ENCODE results near the gene SPTBN5.

The SPTBN5 gene

DNA sequence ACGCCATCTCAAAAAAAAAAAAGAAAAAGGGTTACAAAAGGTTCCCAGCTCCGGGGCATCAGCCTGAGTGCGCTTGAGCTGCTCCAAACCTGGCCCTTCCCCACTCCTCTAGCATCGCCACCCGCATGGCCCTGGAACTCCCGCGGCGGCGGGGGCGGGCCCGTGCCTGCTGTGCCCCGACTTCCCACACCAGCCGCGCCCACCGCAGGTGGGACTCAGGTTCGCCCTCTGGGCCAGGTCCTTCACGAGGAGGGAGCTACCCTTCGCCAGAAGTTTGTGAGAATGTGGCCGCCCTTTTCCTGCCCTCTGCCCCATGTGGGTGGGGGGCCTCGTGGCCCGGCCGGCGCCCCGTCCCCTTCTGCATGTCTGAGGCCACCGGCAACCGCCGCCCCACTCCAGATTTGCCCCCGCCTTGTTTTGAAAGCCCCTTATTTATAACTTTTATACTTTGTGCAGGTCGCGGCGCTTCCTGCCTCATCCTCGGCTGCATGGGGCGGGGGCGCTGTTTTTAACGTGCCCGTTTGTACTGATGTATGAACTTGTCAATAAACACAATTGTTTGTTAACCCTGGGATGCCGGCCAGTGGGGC, 66.5 kb downstream of the SPTBN5 start:
- no peaks in the 10 kb centered on the region for H3K9me3 ChIP-seq (ENCODE audit: control insufficient read depth, insufficient read depth, low read length)
- no peak overlapping the region for H3K27ac ChIP-seq (ENCODE audit: low read depth, low read length)
- no peaks in the 10 kb centered on the region for H3K9me2 ChIP-seq (replicated peaks; ENCODE audit: control insufficient read depth, low read length)
- no peaks in the 10 kb centered on the region; the same call in 1 of the 2 replicates for H3K79me2 ChIP-seq (ENCODE audit: control insufficient read depth, low read length)
- TF ChIP-seq, protein P1, sequence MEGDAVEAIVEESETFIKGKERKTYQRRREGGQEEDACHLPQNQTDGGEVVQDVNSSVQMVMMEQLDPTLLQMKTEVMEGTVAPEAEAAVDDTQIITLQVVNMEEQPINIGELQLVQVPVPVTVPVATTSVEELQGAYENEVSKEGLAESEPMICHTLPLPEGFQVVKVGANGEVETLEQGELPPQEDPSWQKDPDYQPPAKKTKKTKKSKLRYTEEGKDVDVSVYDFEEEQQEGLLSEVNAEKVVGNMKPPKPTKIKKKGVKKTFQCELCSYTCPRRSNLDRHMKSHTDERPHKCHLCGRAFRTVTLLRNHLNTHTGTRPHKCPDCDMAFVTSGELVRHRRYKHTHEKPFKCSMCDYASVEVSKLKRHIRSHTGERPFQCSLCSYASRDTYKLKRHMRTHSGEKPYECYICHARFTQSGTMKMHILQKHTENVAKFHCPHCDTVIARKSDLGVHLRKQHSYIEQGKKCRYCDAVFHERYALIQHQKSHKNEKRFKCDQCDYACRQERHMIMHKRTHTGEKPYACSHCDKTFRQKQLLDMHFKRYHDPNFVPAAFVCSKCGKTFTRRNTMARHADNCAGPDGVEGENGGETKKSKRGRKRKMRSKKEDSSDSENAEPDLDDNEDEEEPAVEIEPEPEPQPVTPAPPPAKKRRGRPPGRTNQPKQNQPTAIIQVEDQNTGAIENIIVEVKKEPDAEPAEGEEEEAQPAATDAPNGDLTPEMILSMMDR (IDR thresholded peaks at IDR 0.05; ENCODE audit: low read depth, low read length, poor library complexity, severe bottlenecking) = peak; percentile 19
- TF ChIP-seq EZH2phosphoT487 (IDR thresholded peaks at IDR 0.05; ENCODE audit: borderline replicate concordance, low read length) = no peak
- peak overlapping the region; percentile 92 for H3K4me3 ChIP-seq (ENCODE audit: low read length)
- H3K4me2 ChIP-seq (ENCODE audit: low read length) = peak overlapping the region; percentile 89
- no peaks in the 10 kb centered on the region for H3K27me3 ChIP-seq (ENCODE audit: control insufficient read depth, low read length)
- H3F3A ChIP-seq (ENCODE audit: control insufficient read depth, insufficient read depth) = no peaks in the 10 kb centered on the region
- H4K20me1 ChIP-seq (ENCODE audit: control insufficient read depth, insufficient read depth, low read depth, low read length) = no peaks in the 10 kb centered on the region
- H3K4me1 ChIP-seq (ENCODE audit: control insufficient read depth, low read length) = peaks cover 15% of the 10 kb centered on the region
- peaks cover 2% of the 10 kb centered on the region; the same call in 1 of the 2 replicates for H3K36me3 ChIP-seq (ENCODE audit: control insufficient read depth, low read length)

GRCh38 chr15:41825572-41826535, 68.0 kb downstream of the SPTBN5 start:
- Histone ChIP-seq H3K27ac (ENCODE audit: low read depth, low read length) (no peak overlapping the region), H3K4me1 (ENCODE audit: control insufficient read depth, low read length) (peaks cover 15% of the 10 kb centered on the region), H4K20me1 (ENCODE audit: control insufficient read depth, insufficient read depth, low read depth, low read length) (no peaks in the 10 kb centered on the region), H3F3A (ENCODE audit: control insufficient read depth, insufficient read depth) (no peaks in the 10 kb centered on the region), H3K4me2 (ENCODE audit: low read length) (no peak overlapping the region), H3K79me2 (ENCODE audit: control insufficient read depth, low read length) (no peaks in the 10 kb centered on the region; the same call in 1 of the 2 replicates), H3K36me3 (ENCODE audit: control insufficient read depth, low read length) (no peaks in the 10 kb centered on the region), H3K4me3 (ENCODE audit: low read length) (no peak overlapping the region), H3K9me3 (ENCODE audit: control insufficient read depth, insufficient read depth, low read length) (no peaks in the 10 kb centered on the region), H3K27me3 (ENCODE audit: control insufficient read depth, low read length) (no peaks in the 10 kb centered on the region), H3K9me2 (replicated peaks; ENCODE audit: control insufficient read depth, low read length) (no peaks in the 10 kb centered on the region)
- TF ChIP-seq EZH2phosphoT487 (IDR thresholded peaks at IDR 0.05; ENCODE audit: borderline replicate concordance, low read length) = no peak
- TF ChIP-seq, protein P1 (IDR thresholded peaks at IDR 0.05; ENCODE audit: low read depth, low read length, poor library complexity, severe bottlenecking) = no peak

- Histone ChIP-seq H3K79me2 (ENCODE audit: control insufficient read depth, low read length) (no peaks in the 10 kb centered on the region; the same call in 1 of the 2 replicates), H3K27me3 (ENCODE audit: control insufficient read depth, low read length) (no peaks in the 10 kb centered on the region), H3K4me2 (ENCODE audit: low read length) (no peak overlapping the region), H4K20me1 (ENCODE audit: control insufficient read depth, insufficient read depth, low read depth, low read length) (no peaks in the 10 kb centered on the region), H3K27ac (ENCODE audit: low read depth, low read length) (no peak overlapping the region), H3K9me3 (ENCODE audit: control insufficient read depth, insufficient read depth, low read length) (no peaks in the 10 kb centered on the region), H3K4me1 (ENCODE audit: control insufficient read depth, low read length) (peaks cover 15% of the 10 kb centered on the region), H3K9me2 (replicated peaks; ENCODE audit: control insufficient read depth, low read length) (no peaks in the 10 kb centered on the region), H3K36me3 (ENCODE audit: control insufficient read depth, low read length) (no peaks in the 10 kb centered on the region), H3K4me3 (ENCODE audit: low read length) (no peak overlapping the region), H3F3A (ENCODE audit: control insufficient read depth, insufficient read depth) (no peaks in the 10 kb centered on the region)
- TF ChIP-seq, protein P1 (IDR thresholded peaks at IDR 0.05; ENCODE audit: low read depth, low read length, poor library complexity, severe bottlenecking) = no peak
- TF ChIP-seq EZH2phosphoT487 (IDR thresholded peaks at IDR 0.05; ENCODE audit: borderline replicate concordance, low read length) = no peak
Measured at GRCh38 chr15:41825145-41825544, 68.7 kb downstream of the SPTBN5 start.

All from DOHH2 (cell line).